Measurements from ENCODE around the gene SULF2. TPM values are rescaled to one million over a fixed set of nuclear protein-coding genes. Genes with fewer than 3 reads are reported as not detected.

The SULF2 gene
- total and polyA plus RNA-seq, 2 experiments from 2014 or later = 49.0 to 66.6 TPM

DNA sequence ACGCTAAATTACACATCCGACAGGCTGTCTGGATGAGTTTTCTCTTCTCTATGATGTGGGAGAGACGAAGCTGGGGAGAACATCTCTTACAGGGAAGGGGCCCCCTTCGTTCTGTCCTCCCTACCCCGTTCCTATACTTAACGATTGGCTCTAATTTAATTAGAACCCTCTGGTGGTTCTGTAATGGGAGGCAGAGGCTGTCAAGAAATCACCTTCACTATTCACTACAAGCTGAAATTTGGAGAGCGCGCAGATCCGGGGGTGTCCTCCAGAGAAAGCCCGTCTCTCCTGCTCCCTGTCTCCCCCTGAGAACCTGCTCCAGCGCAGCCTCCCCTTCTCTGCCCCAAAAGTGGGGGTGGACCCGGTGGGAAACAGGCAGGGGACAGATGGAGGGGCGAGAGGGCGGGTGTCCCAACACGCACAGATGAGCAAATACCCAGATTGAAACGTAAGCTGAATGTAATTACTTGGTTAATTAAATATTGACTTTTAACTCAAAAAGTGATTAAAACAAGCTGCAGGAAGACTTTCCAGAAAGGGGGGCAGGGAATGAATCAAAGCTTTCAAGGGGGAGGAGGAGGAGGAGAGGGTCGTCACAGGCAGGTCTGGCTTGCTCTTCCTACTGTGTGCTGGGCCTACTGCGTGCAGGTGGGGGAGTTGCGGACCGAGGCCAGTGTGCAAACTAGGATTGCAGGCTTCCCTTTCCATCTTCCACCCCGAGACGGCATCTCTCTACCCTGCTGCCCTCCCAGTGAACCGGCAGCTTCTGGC, 1.3 kb downstream of the SULF2 start:
- Histone ChIP-seq H3K27ac (peak overlapping the region; percentile 78), H2AFZ (peak overlapping the region; percentile 36), H4K20me1 (ENCODE audit: insufficient read depth, poor library complexity, severe bottlenecking) (peaks cover 18% of the 10 kb centered on the region), H3K9me2 (replicated peaks; ENCODE audit: insufficient read depth) (no peaks in the 10 kb centered on the region), H3K4me3 (peak overlapping the region; percentile 90), H3K4me2 (peak overlapping the region; percentile 99), H3K27me3 (no peaks in the 10 kb centered on the region), H3K79me2 (peaks cover 48% of the 10 kb centered on the region), H3K36me3 (replicated peaks; ENCODE audit: insufficient read depth, low read depth) (no peaks in the 10 kb centered on the region), H3K4me1 (ENCODE audit: insufficient read depth) (peaks cover 22% of the 10 kb centered on the region), H3K9me3 (ENCODE audit: low read depth) (no peaks in the 10 kb centered on the region)
- 39% methylated on average over 23 of the region's 23 CpGs for WGBS (ENCODE audit: low lambda C conversion rate, missing lambda C conversion rate)
- no peak for DNase-seq (ENCODE audit: low spot score)
- TF ChIP-seq, protein P1, sequence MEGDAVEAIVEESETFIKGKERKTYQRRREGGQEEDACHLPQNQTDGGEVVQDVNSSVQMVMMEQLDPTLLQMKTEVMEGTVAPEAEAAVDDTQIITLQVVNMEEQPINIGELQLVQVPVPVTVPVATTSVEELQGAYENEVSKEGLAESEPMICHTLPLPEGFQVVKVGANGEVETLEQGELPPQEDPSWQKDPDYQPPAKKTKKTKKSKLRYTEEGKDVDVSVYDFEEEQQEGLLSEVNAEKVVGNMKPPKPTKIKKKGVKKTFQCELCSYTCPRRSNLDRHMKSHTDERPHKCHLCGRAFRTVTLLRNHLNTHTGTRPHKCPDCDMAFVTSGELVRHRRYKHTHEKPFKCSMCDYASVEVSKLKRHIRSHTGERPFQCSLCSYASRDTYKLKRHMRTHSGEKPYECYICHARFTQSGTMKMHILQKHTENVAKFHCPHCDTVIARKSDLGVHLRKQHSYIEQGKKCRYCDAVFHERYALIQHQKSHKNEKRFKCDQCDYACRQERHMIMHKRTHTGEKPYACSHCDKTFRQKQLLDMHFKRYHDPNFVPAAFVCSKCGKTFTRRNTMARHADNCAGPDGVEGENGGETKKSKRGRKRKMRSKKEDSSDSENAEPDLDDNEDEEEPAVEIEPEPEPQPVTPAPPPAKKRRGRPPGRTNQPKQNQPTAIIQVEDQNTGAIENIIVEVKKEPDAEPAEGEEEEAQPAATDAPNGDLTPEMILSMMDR (IDR thresholded peaks at IDR 0.05; ENCODE audit: poor library complexity) = no peak
- TF ChIP-seq EZH2phosphoT487 (IDR thresholded peaks at IDR 0.05; ENCODE audit: low read depth, severe bottlenecking, unreplicated experiment) = no peak

DNA sequence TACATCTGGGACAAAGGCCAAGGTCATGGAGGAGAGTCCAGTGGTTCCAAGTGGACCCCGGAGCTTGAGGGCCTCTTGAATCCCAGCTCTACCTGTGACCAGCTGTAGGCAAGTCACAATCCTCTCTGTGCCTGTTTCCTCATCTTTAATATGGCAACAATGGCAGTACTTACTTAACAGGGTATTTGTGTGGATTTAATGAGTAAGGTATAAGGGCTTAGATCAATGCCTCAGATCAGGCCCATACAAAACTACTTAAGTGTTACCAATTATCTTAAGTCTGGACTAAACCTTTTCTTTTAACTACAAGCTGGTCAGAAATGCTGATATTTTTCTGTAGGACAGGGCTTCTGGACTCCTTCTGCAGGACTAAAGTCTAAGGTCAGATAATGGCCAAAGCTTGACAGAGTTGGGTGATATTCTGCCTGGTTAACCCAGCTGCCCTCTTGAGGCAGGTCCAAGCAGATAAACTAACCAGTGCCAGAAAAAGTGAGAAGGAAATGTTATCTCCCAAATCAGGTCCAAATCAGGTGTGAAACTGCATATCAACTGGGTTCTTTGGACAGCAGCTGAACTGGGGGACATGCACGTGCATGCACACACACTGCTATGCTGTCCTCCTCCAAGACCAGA, 2.2 kb downstream of the SULF2 start:
- H3K4me1 ChIP-seq (ENCODE audit: insufficient read depth) = peaks cover 22% of the 10 kb centered on the region
- peak overlapping the region; percentile 99 for H3K4me2 ChIP-seq
- H3K36me3 ChIP-seq (replicated peaks; ENCODE audit: insufficient read depth, low read depth) = no peaks in the 10 kb centered on the region
- no peak overlapping the region for H3K4me3 ChIP-seq
- DNase-seq (ENCODE audit: low spot score) = no peak
- TF ChIP-seq EZH2 (IDR thresholded peaks at IDR 0.05; ENCODE audit: borderline replicate concordance) (no peak), EZH2phosphoT487 (IDR thresholded peaks at IDR 0.05; ENCODE audit: low read depth, severe bottlenecking, unreplicated experiment) (no peak)
- TF ChIP-seq, protein P1 (IDR thresholded peaks at IDR 0.05; ENCODE audit: poor library complexity) = peak; percentile 10
- H3K9me2 ChIP-seq (replicated peaks; ENCODE audit: insufficient read depth) = no peaks in the 10 kb centered on the region
- H3K79me2 ChIP-seq = peaks cover 57% of the 10 kb centered on the region
- no peaks in the 10 kb centered on the region for H3K9me3 ChIP-seq (ENCODE audit: low read depth)
- 82% methylated on average over 2 of the region's 2 CpGs for WGBS (ENCODE audit: low lambda C conversion rate, missing lambda C conversion rate)
- peaks cover 18% of the 10 kb centered on the region for H4K20me1 ChIP-seq (ENCODE audit: insufficient read depth, poor library complexity, severe bottlenecking)
- no peak overlapping the region for H2AFZ ChIP-seq
- H3K27ac ChIP-seq = no peak overlapping the region
- H3K27me3 ChIP-seq = no peaks in the 10 kb centered on the region

DNA sequence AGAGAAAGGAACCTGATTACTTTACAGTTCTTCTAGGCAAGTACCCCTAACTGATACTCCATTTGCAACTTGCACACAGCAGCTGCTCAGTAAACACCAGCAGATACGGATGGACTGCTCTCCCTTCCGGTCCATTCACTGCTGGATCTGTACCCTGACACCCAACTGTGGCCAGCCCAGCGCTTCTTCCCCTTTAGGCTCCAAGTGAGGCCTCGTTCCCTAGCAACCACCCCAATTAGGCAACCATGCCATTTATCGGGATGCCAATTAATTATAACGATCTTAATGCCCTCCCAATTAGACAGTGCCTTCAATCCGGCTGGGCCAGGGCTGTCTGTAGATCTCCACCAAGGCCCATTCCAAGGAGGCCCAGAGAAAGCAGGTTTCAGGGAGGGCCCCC, 3.2 kb downstream of the SULF2 start:
- no peak overlapping the region for H2AFZ ChIP-seq
- H3K4me3 ChIP-seq = no peak overlapping the region
- H3K27me3 ChIP-seq = no peaks in the 10 kb centered on the region
- no peak overlapping the region for H3K4me2 ChIP-seq
- no peak for TF ChIP-seq EZH2 (IDR thresholded peaks at IDR 0.05; ENCODE audit: borderline replicate concordance)
- TF ChIP-seq, protein P1 (IDR thresholded peaks at IDR 0.05; ENCODE audit: poor library complexity) = no peak
- TF ChIP-seq EZH2phosphoT487 (IDR thresholded peaks at IDR 0.05; ENCODE audit: low read depth, severe bottlenecking, unreplicated experiment) = no peak
- WGBS (ENCODE audit: low lambda C conversion rate, missing lambda C conversion rate) = 96% methylated on average over 7 of the region's 7 CpGs
- H3K9me3 ChIP-seq (ENCODE audit: low read depth) = no peaks in the 10 kb centered on the region
- no peaks in the 10 kb centered on the region for H3K36me3 ChIP-seq (replicated peaks; ENCODE audit: insufficient read depth, low read depth)
- H3K27ac ChIP-seq = no peak overlapping the region
- peaks cover 22% of the 10 kb centered on the region for H3K4me1 ChIP-seq (ENCODE audit: insufficient read depth)
- peaks cover 65% of the 10 kb centered on the region for H3K79me2 ChIP-seq
- no peaks in the 10 kb centered on the region for H3K9me2 ChIP-seq (replicated peaks; ENCODE audit: insufficient read depth)
- no peak for DNase-seq (ENCODE audit: low spot score)
- peaks cover 18% of the 10 kb centered on the region for H4K20me1 ChIP-seq (ENCODE audit: insufficient read depth, poor library complexity, severe bottlenecking)

Measured in hepatocyte (in vitro differentiated cells).